HepG2 (cell line): ENCODE results near the gene KLHL11. TPM values are rescaled to one million over a fixed set of nuclear protein-coding genes. Genes with fewer than 3 reads are reported as not detected.

Source experiments
- DNMT1 ChIP-seq: sonication (generic); formaldehyde crosslinking; IDR thresholded peaks from 2 replicates; pipeline ENCODE4 v1.5.1; 2020; ENCODE audit warnings: mild to moderate bottlenecking, missing genetic modification reagents
- GABPB1 ChIP-seq: IDR thresholded peaks from 2 replicates; pipeline ENCODE4 v1.6.1; 2016; ENCODE audit warnings: mild to moderate bottlenecking, missing genetic modification reagents, moderate library complexity, missing compliant biosample characterization
- GPN1 ChIP-seq: sonication (generic); formaldehyde crosslinking; IDR thresholded peaks from 2 replicates; pipeline ENCODE4 v1.5.1; 2020; ENCODE audit warnings: missing genetic modification reagents, borderline replicate concordance
- JUN ChIP-seq: sonication (generic); formaldehyde crosslinking; IDR thresholded peaks from 2 replicates; pipeline ENCODE4 v1.4.0; 2020; ENCODE audit warnings: mild to moderate bottlenecking, missing genetic modification reagents
- NBN ChIP-seq: fragments of 450-650 bp; conservative IDR thresholded peaks from 2 replicates; pipeline ENCODE4 v1.6.1; 2017
- NFKB2 ChIP-seq: sonication (generic); formaldehyde crosslinking; IDR thresholded peaks from 2 replicates; pipeline ENCODE4 v1.4.0; 2020; ENCODE audit warnings: missing genetic modification reagents, borderline replicate concordance
- POGZ ChIP-seq: sonication (generic); formaldehyde crosslinking; IDR thresholded peaks from 2 replicates; pipeline ENCODE4 v1.4.0; 2020; ENCODE audit warnings: mild to moderate bottlenecking, missing genetic modification reagents
- POLR2AphosphoS5 ChIP-seq: IDR thresholded peaks from 2 replicates; pipeline ENCODE4 v1.6.1; 2012; ENCODE audit warnings: low read depth, low read length
- SP1 ChIP-seq, 2 experiments: fragments of 450-650 bp in 1 of 2; sonication (generic) in 1 of 2; formaldehyde crosslinking in 1 of 2; IDR thresholded peaks; 2 replicates each; pipeline versions ENCODE4 v1.4.0 to v1.6.1; 2016 to 2020; ENCODE audit warnings: missing genetic modification reagents in 1 of 2
- TAF1 ChIP-seq: sonication (generic); formaldehyde crosslinking; IDR thresholded peaks from 2 replicates; pipeline ENCODE4 v1.4.0; 2020; ENCODE audit warnings: missing genetic modification reagents
- ZNF274 ChIP-seq: sonication (generic); formaldehyde crosslinking; IDR thresholded peaks from 2 replicates; pipeline ENCODE4 v1.5.1; 2020; ENCODE audit warnings: mild to moderate bottlenecking, missing genetic modification reagents
- ZNF616 ChIP-seq: sonication (generic); formaldehyde crosslinking; IDR thresholded peaks from 2 replicates; pipeline ENCODE4 v1.5.0; 2020; ENCODE audit warnings: low read depth, mild to moderate bottlenecking, missing genetic modification reagents
- ZNF788 ChIP-seq: sonication (generic); formaldehyde crosslinking; IDR thresholded peaks from 2 replicates; pipeline ENCODE4 v1.5.0; 2020; ENCODE audit warnings: mild to moderate bottlenecking, missing genetic modification reagents, borderline replicate concordance
- polyA plus RNA-seq, 8 experiments: library from polyadenylated mRNA; depleted of rRNA in 3 of 8; stranded (reverse) in 7 of 8; unstranded in 1 of 8; fragments of >200 nt; fragmentation: Illumina TruSeq in 4 of 8; extraction: Trizol in 4 of 8; gene quantifications; 2 replicates each; pipeline versions ENCODE4 v1.2.1 to v1.2.3, GENCODE V29; 2011 to 2016; ENCODE audit warnings: low read depth in 4 of 8, missing spikeins in 1 of 8, mixed read lengths in 1 of 8; ENCODE audit not compliant: insufficient read depth in 1 of 8
- total RNA-seq, 5 experiments: library from RNA; depleted of rRNA; stranded (reverse); fragments of >200 nt; fragmentation: Illumina TruSeq; extraction: Trizol; gene quantifications; 2 replicates each; pipeline ENCODE4 v1.2.3, GENCODE V29; 2016; ENCODE audit warnings: low read depth in 1 of 5
- TF ChIP-seq, protein P1 (sequence below): sonication (generic); formaldehyde crosslinking; IDR thresholded peaks from 2 replicates; pipeline ENCODE4 v1.8.0; 2022; ENCODE audit warnings: low read depth, missing genetic modification reagents
- TF ChIP-seq, protein P2 (sequence below): sonication (generic); formaldehyde crosslinking; IDR thresholded peaks from 2 replicates; pipeline ENCODE4 v1.5.1; 2020; ENCODE audit warnings: mild to moderate bottlenecking, missing genetic modification reagents, borderline replicate concordance
- TF ChIP-seq, protein P3 (sequence below): sonication (generic); formaldehyde crosslinking; IDR thresholded peaks from 2 replicates; pipeline ENCODE4 v1.5.1; 2020; ENCODE audit warnings: missing genetic modification reagents, mild to moderate bottlenecking, borderline replicate concordance
- TF ChIP-seq, protein P4 (sequence below): sonication (generic); formaldehyde crosslinking; IDR thresholded peaks from 2 replicates; pipeline ENCODE4 v1.4.0; 2020; ENCODE audit warnings: missing genetic modification reagents, borderline replicate concordance

The KLHL11 gene
- total and polyA plus RNA-seq, 2 of the 13 experiments (the other 11 are each of a cell fraction or from before 2014, with no cell fraction given), result 7.7 to 27.5 TPM

DNA sequence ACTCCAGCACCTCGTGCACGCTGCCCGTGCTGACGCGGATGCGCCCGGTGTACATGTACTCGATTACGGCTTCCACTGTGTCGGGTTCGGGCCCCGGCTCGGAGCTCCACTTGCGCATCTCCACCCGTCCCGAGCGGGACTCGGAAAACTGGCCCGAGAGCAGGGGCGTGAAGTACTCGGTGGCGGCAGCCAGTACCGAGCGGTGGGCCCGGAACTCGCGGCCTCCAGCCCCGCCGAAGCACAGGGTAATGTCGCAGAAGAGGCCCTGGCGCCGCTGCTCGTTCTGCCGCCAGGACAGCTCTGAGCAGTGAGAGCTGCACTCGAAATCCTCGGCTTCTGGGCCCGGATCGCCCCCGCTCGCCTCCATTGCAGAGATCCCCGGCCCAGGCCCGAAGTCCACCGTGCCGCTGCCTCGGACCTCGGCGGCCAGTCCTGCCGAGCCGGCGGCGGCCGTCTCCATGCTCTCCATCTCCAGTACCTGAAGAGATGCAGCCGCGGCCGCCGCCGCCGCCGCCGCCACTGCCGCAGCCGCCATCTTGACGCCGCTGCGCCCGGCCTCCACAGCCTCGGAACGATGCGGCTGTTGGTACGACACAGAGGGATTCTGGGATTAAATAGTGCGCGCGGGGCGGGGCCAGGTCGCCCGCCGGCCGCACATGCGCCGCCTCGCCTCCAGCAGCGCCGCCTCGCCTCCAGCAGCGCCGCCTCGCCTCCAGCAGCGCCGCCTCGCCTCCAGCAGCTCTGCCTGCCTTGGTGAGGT, at the start of gene KLHL11 (continued):
- TF ChIP-seq JUN (CRISPR knock-in tag) (no peak), POGZ (CRISPR knock-in tag) (no peak), GPN1 (CRISPR knock-in tag) (no peak), POLR2AphosphoS5 (peak; percentile 88), NBN (no peak), SP1 (IDR thresholded peaks at IDR 0.05) (no peak), SP1 (CRISPR knock-in tag; IDR thresholded peaks at IDR 0.05) (peak; percentile 58; the same call in 1 of the 2 replicates), TAF1 (peak; percentile 97), NFKB2 (peak; percentile 81; the same call in 1 of the 2 replicates), DNMT1 (CRISPR knock-in tag) (peak; percentile 66; the same call in 1 of the 2 replicates), ZNF788 (CRISPR knock-in tag) (peak; percentile 78; the same call in 1 of the 2 replicates), ZNF274 (CRISPR knock-in tag) (peak; percentile 81; the same call in 1 of the 2 replicates), GABPB1 (CRISPR knock-in tag) (peak; percentile 79), ZNF616 (CRISPR knock-in tag) (peak; percentile 74; the same call in 1 of the 2 replicates)
- TF ChIP-seq, protein P1, sequence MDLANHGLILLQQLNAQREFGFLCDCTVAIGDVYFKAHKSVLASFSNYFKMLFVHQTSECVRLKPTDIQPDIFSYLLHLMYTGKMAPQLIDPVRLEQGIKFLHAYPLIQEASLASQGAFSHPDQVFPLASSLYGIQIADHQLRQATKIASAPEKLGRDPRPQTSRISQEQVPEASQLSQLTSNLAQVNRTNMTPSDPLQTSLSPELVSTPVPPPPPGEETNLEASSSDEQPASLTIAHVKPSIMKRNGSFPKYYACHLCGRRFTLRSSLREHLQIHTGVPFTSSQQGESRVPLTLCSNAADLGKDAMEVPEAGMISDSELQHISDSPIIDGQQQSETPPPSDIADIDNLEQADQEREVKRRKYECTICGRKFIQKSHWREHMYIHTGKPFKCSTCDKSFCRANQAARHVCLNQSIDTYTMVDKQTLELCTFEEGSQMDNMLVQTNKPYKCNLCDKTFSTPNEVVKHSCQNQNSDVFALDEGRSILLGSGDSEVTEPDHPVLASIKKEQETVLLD (CRISPR knock-in tag), result peak; percentile 43
- TF ChIP-seq, protein P2, sequence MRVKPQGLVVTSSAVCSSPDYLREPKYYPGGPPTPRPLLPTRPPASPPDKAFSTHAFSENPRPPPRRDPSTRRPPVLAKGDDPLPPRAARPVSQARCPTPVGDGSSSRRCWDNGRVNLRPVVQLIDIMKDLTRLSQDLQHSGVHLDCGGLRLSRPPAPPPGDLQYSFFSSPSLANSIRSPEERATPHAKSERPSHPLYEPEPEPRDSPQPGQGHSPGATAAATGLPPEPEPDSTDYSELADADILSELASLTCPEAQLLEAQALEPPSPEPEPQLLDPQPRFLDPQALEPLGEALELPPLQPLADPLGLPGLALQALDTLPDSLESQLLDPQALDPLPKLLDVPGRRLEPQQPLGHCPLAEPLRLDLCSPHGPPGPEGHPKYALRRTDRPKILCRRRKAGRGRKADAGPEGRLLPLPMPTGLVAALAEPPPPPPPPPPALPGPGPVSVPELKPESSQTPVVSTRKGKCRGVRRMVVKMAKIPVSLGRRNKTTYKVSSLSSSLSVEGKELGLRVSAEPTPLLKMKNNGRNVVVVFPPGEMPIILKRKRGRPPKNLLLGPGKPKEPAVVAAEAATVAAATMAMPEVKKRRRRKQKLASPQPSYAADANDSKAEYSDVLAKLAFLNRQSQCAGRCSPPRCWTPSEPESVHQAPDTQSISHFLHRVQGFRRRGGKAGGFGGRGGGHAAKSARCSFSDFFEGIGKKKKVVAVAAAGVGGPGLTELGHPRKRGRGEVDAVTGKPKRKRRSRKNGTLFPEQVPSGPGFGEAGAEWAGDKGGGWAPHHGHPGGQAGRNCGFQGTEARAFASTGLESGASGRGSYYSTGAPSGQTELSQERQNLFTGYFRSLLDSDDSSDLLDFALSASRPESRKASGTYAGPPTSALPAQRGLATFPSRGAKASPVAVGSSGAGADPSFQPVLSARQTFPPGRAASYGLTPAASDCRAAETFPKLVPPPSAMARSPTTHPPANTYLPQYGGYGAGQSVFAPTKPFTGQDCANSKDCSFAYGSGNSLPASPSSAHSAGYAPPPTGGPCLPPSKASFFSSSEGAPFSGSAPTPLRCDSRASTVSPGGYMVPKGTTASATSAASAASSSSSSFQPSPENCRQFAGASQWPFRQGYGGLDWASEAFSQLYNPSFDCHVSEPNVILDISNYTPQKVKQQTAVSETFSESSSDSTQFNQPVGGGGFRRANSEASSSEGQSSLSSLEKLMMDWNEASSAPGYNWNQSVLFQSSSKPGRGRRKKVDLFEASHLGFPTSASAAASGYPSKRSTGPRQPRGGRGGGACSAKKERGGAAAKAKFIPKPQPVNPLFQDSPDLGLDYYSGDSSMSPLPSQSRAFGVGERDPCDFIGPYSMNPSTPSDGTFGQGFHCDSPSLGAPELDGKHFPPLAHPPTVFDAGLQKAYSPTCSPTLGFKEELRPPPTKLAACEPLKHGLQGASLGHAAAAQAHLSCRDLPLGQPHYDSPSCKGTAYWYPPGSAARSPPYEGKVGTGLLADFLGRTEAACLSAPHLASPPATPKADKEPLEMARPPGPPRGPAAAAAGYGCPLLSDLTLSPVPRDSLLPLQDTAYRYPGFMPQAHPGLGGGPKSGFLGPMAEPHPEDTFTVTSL, result no peak
- TF ChIP-seq, protein P3, sequence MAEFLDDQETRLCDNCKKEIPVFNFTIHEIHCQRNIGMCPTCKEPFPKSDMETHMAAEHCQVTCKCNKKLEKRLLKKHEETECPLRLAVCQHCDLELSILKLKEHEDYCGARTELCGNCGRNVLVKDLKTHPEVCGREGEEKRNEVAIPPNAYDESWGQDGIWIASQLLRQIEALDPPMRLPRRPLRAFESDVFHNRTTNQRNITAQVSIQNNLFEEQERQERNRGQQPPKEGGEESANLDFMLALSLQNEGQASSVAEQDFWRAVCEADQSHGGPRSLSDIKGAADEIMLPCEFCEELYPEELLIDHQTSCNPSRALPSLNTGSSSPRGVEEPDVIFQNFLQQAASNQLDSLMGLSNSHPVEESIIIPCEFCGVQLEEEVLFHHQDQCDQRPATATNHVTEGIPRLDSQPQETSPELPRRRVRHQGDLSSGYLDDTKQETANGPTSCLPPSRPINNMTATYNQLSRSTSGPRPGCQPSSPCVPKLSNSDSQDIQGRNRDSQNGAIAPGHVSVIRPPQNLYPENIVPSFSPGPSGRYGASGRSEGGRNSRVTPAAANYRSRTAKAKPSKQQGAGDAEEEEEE (CRISPR knock-in tag), result no peak; the same call in 1 of the 2 replicates
- TF ChIP-seq, protein P4, sequence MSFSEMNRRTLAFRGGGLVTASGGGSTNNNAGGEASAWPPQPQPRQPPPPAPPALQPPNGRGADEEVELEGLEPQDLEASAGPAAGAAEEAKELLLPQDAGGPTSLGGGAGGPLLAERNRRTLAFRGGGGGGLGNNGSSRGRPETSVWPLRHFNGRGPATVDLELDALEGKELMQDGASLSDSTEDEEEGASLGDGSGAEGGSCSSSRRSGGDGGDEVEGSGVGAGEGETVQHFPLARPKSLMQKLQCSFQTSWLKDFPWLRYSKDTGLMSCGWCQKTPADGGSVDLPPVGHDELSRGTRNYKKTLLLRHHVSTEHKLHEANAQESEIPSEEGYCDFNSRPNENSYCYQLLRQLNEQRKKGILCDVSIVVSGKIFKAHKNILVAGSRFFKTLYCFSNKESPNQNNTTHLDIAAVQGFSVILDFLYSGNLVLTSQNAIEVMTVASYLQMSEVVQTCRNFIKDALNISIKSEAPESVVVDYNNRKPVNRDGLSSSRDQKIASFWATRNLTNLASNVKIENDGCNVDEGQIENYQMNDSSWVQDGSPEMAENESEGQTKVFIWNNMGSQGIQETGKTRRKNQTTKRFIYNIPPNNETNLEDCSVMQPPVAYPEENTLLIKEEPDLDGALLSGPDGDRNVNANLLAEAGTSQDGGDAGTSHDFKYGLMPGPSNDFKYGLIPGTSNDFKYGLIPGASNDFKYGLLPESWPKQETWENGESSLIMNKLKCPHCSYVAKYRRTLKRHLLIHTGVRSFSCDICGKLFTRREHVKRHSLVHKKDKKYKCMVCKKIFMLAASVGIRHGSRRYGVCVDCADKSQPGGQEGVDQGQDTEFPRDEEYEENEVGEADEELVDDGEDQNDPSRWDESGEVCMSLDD (CRISPR knock-in tag), result no peak
